ENCODE data around the gene STX1A.
"Not testable (repeated sequence)": the region's sequence is repeated elsewhere in the genome, so short reads cannot be mapped to it uniquely, and the experiment has no call there.

STX1A gene

DNA sequence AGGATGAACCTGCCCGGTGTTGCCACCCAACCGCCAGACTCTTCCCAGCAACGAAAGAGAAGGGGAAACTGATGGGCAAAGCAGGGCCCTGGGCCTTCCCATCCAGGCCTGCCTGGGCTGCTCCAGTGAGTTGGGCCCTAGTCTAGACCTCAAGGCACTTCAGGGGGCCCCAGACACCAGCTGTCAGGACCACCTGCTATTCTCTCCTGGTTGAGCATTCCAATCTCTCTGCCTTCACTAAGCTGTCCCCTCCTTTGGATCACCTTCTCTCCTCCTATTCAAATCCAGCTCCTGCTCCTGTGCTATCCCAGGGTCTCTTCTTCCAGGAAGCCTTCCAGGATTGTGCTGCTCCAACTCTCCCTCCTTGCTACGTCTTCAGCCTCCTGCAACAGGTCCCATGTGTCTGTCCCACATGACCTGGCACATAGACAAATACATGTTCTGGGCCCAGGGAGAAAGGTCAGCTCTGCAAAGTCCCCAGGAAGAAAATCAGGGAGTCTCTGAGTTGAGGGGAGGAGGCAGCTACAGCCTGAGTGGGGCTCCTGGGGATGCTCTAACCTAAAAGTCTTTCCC, 3.1 kb downstream of the STX1A start:
- no peak for DNase-seq (ENCODE audit: low spot score)
- TF ChIP-seq, protein P1, sequence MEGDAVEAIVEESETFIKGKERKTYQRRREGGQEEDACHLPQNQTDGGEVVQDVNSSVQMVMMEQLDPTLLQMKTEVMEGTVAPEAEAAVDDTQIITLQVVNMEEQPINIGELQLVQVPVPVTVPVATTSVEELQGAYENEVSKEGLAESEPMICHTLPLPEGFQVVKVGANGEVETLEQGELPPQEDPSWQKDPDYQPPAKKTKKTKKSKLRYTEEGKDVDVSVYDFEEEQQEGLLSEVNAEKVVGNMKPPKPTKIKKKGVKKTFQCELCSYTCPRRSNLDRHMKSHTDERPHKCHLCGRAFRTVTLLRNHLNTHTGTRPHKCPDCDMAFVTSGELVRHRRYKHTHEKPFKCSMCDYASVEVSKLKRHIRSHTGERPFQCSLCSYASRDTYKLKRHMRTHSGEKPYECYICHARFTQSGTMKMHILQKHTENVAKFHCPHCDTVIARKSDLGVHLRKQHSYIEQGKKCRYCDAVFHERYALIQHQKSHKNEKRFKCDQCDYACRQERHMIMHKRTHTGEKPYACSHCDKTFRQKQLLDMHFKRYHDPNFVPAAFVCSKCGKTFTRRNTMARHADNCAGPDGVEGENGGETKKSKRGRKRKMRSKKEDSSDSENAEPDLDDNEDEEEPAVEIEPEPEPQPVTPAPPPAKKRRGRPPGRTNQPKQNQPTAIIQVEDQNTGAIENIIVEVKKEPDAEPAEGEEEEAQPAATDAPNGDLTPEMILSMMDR (IDR thresholded peaks at IDR 0.05; ENCODE audit: extremely low read depth, missing control alignments) = no peak

DNA sequence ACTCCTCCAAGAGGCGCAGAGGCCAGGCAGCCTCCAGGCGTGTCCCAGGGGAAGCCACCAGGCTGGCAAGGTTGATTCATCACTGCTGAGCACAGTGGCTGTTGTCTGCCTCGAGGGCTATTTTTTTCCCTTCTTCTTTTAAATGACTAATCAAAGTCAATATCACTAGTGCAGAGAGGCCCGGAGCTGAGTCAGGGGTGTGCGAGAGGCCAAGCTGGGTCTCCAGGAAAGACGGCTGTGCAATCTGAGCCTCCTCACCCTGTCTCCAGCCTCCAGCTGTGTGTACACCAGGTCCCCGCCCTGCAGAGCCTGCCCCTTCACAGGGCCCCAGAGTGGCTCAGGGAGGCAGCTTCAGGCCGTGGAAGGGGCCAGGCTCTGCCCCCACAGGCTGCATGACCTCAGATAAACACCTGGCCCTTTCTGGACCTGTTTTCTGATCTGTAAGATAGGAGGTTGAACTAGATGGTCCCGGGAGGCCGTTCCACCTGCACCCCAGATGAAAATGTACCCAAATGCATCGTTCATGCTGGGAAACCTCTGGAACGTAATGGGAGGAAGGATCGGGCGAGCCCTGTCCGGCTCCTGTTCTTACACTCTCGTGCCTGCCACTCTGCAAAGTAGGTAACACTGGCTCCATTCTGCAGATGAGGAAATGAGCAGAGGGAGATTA, 3.7 kb downstream of the STX1A start:
- TF ChIP-seq, protein P1 (IDR thresholded peaks at IDR 0.05; ENCODE audit: extremely low read depth, missing control alignments) = no peak
- no peak for DNase-seq (ENCODE audit: low spot score)

DNA sequence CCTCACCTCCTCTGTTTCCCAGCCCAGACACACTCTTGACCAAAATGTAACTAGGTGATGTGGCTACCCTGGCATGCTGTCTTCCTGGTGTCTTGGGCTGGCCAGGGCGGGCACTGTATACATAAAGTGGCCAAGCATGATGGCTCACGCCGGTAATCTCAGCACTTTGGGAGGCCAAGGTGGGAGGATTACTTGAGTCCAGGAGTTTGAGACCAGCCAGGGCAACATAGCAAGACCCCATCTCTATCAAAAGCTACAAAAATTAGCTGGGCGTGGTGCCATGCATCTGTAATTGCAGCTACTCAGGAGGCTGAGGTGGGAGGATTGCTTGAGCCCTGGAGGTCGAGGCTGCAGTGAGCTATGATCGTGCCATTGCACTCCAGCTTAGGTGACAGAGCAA, 6.2 kb downstream of the STX1A start:
- not testable (repeated sequence) for DNase-seq (ENCODE audit: low spot score)

DNA sequence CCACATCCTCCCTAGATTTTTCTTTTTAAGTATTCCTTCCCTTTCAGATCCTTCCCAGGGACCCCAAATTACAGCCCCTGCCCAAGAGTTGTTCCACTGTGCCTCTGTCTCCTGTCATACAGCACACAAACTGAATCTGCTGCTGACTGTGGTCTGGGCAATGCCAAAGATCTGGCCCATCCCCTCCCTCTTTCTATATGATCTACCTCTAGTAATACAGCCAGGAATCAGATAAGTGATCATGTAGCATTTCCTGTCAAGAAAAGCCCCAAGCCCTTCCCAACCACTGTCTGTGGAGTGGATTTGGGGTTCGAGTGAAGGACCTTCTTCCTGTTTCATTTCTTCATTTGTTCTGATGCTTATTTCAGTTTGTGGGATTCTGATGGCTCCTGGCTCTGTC, 6.7 kb downstream of the STX1A start:
- TF ChIP-seq, protein P1 (IDR thresholded peaks at IDR 0.05; ENCODE audit: extremely low read depth, missing control alignments) = no peak
- DNase-seq (ENCODE audit: low spot score) = no peak

DNA sequence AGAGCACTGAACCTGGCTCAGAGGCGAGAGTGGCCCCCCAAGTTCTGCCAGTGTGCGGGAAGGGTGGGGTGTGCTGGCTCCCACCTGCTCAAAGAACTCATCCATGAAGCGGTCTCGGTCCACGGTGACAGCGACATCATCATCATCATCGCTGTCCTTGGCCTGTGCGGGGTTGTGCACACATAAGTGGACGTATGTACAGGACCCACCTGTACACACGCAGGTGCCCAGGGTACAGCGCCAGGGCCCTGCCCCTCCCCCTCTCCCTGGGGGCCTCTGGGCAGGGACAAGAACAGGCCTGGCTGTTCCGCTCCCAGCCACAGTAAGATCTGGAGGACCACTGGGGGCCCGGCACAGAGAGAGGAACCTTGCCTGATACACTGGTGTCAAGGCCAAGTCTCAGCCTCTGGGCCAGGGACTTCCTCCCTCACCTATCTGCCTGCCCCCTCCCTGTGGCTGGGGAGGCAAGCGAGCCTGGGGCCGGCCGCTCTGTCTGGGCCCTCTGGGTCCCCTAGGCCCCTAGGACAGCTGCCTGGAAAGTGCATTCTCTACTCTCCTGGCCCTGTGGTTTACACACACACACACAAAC, 10.4 kb downstream of the STX1A start:
- DNase-seq (ENCODE audit: low spot score) = no peak
- TF ChIP-seq, protein P1 (IDR thresholded peaks at IDR 0.05; ENCODE audit: extremely low read depth, missing control alignments) = no peak

DNA sequence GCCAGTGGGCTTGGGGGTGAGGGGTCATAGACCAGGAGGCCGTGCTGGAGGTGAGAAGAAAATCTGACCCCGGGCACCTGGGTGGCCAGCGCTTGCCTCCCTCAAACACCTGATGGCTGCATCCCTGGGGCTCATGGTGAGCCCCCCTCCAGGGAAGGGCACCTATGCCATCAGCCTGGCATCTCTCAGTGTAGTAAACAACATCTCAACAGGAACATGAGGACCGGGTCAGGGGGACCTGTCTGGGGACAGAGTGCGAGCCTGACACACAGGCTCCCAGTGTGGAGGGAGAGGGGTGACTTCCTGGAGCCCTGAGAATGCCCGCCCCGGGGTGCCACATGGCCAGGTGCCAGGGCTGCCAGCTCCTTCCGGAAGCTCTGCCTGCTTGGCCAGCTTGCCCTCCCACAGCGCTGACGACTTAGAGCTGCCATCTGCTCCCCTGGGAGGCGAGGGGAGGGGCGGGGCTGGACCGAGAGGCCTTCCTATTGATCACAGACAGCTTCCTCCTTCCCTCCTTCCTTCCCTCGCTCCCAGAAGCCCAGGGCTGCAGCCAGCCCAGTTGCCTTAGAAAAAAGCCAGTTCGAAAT, 12.3 kb downstream of the STX1A start:
- DNase-seq (ENCODE audit: low spot score) = no peak
- TF ChIP-seq, protein P1 (IDR thresholded peaks at IDR 0.05; ENCODE audit: extremely low read depth, missing control alignments) = no peak

DNA sequence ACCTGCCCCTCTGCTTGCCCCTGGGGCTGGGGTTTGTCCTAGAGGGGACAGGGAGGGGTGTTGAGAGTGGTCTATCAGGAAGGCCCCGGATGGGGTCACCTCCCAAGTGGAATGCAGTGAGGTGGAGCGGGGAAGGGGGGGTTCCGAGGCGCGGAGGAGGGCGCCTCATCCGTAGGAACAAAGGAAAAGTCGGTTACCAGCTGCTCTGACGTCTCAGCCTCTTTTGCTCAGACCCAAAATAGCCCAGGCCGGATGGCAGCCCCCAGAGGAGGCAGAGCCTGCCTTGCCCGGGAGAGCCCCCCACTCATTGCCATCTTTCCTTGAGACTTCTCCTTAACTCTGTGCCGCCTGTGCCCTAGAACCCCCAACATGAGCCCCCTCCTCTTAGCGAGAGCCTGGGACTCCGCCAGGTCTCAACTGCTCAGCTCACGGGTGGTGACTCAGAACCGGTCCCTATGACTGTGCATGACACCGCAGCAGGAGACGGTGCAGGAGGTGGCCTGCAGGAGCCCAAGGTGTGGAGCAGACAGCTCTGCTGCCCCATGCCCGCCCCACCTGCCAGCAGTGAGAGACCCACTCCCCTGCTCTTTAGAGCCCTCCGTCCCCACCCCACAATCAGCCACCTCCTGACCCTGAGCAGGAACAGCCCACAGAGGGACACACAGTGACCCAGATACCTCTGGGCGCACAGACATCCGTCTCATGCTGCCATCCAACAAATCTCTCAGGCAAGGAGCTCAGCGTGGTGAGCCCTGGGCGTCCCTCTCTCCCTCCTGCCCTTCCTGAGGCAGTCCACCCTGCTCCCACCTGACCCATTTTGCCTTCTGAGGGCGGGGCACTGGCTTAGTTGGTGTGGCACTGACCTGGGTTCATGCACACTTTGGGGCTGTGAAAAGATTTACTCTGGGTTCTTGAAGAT, 13.1 kb downstream of the STX1A start:
- TF ChIP-seq, protein P1 (IDR thresholded peaks at IDR 0.05; ENCODE audit: extremely low read depth, missing control alignments) = no peak
- no peak for DNase-seq (ENCODE audit: low spot score)
